ENCODE measurements around the gene LHPP. TPM values are rescaled to one million over a fixed set of nuclear protein-coding genes. Genes with fewer than 3 reads are reported as not detected.

The LHPP gene
- total and polyA plus RNA-seq, 10 of the 15 experiments (the other 5 are each of a cell fraction or from before 2014, with no cell fraction given): 0.79 to 9.8 (median 6.7) TPM

GRCh38 chr10:124537166-124537725 is 75.6 kb downstream of the LHPP start:
- ChIA-PET CTCF (interaction anchor here (0.7 to 15.4 kb wide), 4 partner anchors 204 to 293 kb away, joined by 3 to 149 read pairs (median 40); partner anchors contain the start of gene FAM53B), POLR2A (no interaction called here), SMC1A (ENCODE audit: uncharacterized antibody, unreplicated experiment) (interaction anchor here (1.7 to 8.8 kb wide), 3 partner anchors 151 to 209 kb away, joined by 4 to 67 read pairs (median 13); no protein-coding TSS in a partner anchor), RAD21 (ENCODE audit: unreplicated experiment) (interaction anchor here (1.5 to 6.1 kb wide), 2 partner anchors 204 to 290 kb away, joined by 3 to 67 read pairs; no protein-coding TSS in a partner anchor)
- H3K4me3 ChIP-seq: no peak overlapping the region
- no peaks in the 10 kb centered on the region for H3K36me3 ChIP-seq (ENCODE audit: control insufficient read depth in 2 of 2, insufficient read depth in 2 of 2, low read length in 1 of 2)
- FAIRE-seq (no peak), DNase-seq (ENCODE audit: low read depth, low spot score) (no peak), ATAC-seq (no peak)
- H3K4me1 ChIP-seq (ENCODE audit: control insufficient read depth, insufficient read depth, low read length): peaks cover 3% of the 10 kb centered on the region; the same call in 1 of the 2 replicates
- H3K9me3 ChIP-seq (replicated peaks; ENCODE audit: control insufficient read depth, insufficient read depth, low read length): no peaks in the 10 kb centered on the region
- H3K27ac ChIP-seq (ENCODE audit: control insufficient read depth, insufficient read depth): no peak overlapping the region
- TF ChIP-seq PKNOX1 (IDR thresholded peaks at IDR 0.05) (no peak), ATF7 (IDR thresholded peaks at IDR 0.05; ENCODE audit: low read depth) (no peak)
- no peaks in the 10 kb centered on the region for H4K20me1 ChIP-seq (ENCODE audit: control insufficient read depth, insufficient read depth)
- no peak overlapping the region for H3K4me2 ChIP-seq (ENCODE audit: control insufficient read depth, insufficient read depth)
- H3K27me3 ChIP-seq (replicated peaks in 1 of 2; ENCODE audit: control insufficient read depth in 2 of 2, insufficient read depth in 2 of 2, low read length in 1 of 2): no peaks in the 10 kb centered on the region
- no peaks in the 10 kb centered on the region for H3K79me2 ChIP-seq (ENCODE audit: control insufficient read depth, insufficient read depth, low read length)
- 80% methylated on average over 18 of the region's 18 CpGs for WGBS (ENCODE audit: insufficient coverage, insufficient replicate concordance, low lambda C conversion rate, missing lambda C conversion rate)
- H2AFZ ChIP-seq (ENCODE audit: control insufficient read depth, low read depth, low read length): no peak overlapping the region
- in situ Hi-C loops (cut with MboI): loop anchor here (5.0 kb wide), 1 partner anchor 205 kb away; the partner anchor contains the start of gene FAM53B
- no TSS peak for BruUV-seq (replicated peaks)
- H3K9ac ChIP-seq (ENCODE audit: control insufficient read depth, insufficient read depth, low read length): no peak overlapping the region
- intact Hi-C loops (cut with micrococcal nuclease; ENCODE audit: unreplicated experiment): no loop called here

GRCh38 chr10:124537891-124538290 is 76.3 kb downstream of the LHPP start:
- TF ChIP-seq CBX5 (IDR thresholded peaks at IDR 0.05; ENCODE audit: low read depth) (no peak), MAX (IDR thresholded peaks at IDR 0.05; ENCODE audit: low read depth, low read length) (no peak), NKRF (conservative IDR thresholded peaks at IDR 0.05) (no peak), MXI1 (IDR thresholded peaks at IDR 0.05; ENCODE audit: low read depth, low read length) (no peak), CEBPZ (IDR thresholded peaks at IDR 0.05; ENCODE audit: low read depth, low read length) (no peak), ESRRA (IDR thresholded peaks at IDR 0.05; ENCODE audit: low read length) (no peak), PAX5 (IDR thresholded peaks at IDR 0.05; ENCODE audit: borderline replicate concordance, low read depth, low read length) (no peak)
- H4K20me1 ChIP-seq (ENCODE audit: control insufficient read depth, insufficient read depth): no peaks in the 10 kb centered on the region
- H2AFZ ChIP-seq (ENCODE audit: control insufficient read depth, low read depth, low read length): no peak overlapping the region
- no peaks in the 10 kb centered on the region for H3K36me3 ChIP-seq (ENCODE audit: control insufficient read depth in 2 of 2, insufficient read depth in 2 of 2, low read length in 1 of 2)
- 48% methylated on average over 10 of the region's 13 CpGs for WGBS (ENCODE audit: insufficient coverage, insufficient replicate concordance, low lambda C conversion rate, missing lambda C conversion rate)
- H3K4me1 ChIP-seq (ENCODE audit: control insufficient read depth, insufficient read depth, low read length): peaks cover 3% of the 10 kb centered on the region; the same call in 1 of the 2 replicates
- POLR2A ChIA-PET: no interaction called here
- DNase-seq (ENCODE audit: low read depth, low spot score): no peak
- intact Hi-C loops (cut with micrococcal nuclease; ENCODE audit: unreplicated experiment) (no loop called here), in situ Hi-C loops (cut with MboI) (loop anchor here (5.0 kb wide), 1 partner anchor 204 kb away; the partner anchor contains the start of gene FAM53B)
- FAIRE-seq: no peak
- H3K27ac ChIP-seq (ENCODE audit: control insufficient read depth, insufficient read depth): no peak overlapping the region
- no peaks in the 10 kb centered on the region for H3K79me2 ChIP-seq (ENCODE audit: control insufficient read depth, insufficient read depth, low read length)
- ATAC-seq: no peak
- BruUV-seq (replicated peaks): no TSS peak
- RAD21 ChIA-PET (ENCODE audit: unreplicated experiment): interaction anchor here (1.8 to 6.1 kb wide), 3 partner anchors 89 to 286 kb away, joined by 7 to 67 read pairs (median 9); no protein-coding TSS in a partner anchor
- no peak overlapping the region for H3K4me2 ChIP-seq (ENCODE audit: control insufficient read depth, insufficient read depth)
- H3K4me3 ChIP-seq: no peak overlapping the region
- CTCF ChIA-PET: interaction anchor here (0.7 to 15.4 kb wide), 6 partner anchors 203 to 323 kb away, joined by 3 to 149 read pairs (median 6); partner anchors contain the start of gene FAM53B
- H3K9ac ChIP-seq (ENCODE audit: control insufficient read depth, insufficient read depth, low read length): no peak overlapping the region
- no peaks in the 10 kb centered on the region; a peak in 1 of 4 replicates for H3K27me3 ChIP-seq (replicated peaks in 1 of 2; ENCODE audit: control insufficient read depth in 2 of 2, insufficient read depth in 2 of 2, low read length in 1 of 2)
- SMC1A ChIA-PET (ENCODE audit: uncharacterized antibody, unreplicated experiment): interaction anchor here (1.5 to 8.8 kb wide), 5 partner anchors 151 to 293 kb away, joined by 3 to 67 read pairs (median 13); no protein-coding TSS in a partner anchor
- no peaks in the 10 kb centered on the region for H3K9me3 ChIP-seq (replicated peaks; ENCODE audit: control insufficient read depth, insufficient read depth, low read length)
